H1 (cell line): ENCODE measurements around the gene PKN1. TPM values are rescaled to one million over a fixed set of nuclear protein-coding genes. Genes with fewer than 3 reads are reported as not detected.

ENCODE experiments used
- BCL11A ChIP-seq, 2 experiments: IDR thresholded peaks; one replicate each; pipeline ENCODE4 v1.6.1; 2011; ENCODE audit warnings: low read depth in 2 of 2, low read length in 2 of 2, mild to moderate bottlenecking in 2 of 2
- EP300 ChIP-seq, 2 experiments: IDR thresholded peaks; 1 replicate in 1 of 2; 2 replicates in 1 of 2; pipeline ENCODE4 v1.6.1; 2011 to 2012; ENCODE audit warnings: low read depth in 2 of 2, low read length in 2 of 2, mild to moderate bottlenecking in 2 of 2, borderline replicate concordance in 1 of 2, inconsistent platforms in 1 of 2, moderate library complexity in 1 of 2
- POU5F1 ChIP-seq: IDR thresholded peaks from 2 replicates; pipeline ENCODE4 v1.6.1; 2011; ENCODE audit warnings: low read depth, mild to moderate bottlenecking, low read length, moderate library complexity
- RNF2 ChIP-seq: fragments of 200-900, 300-1000 bp; sonication (generic); IDR thresholded peaks from 2 replicates; pipeline ENCODE4 v1.7.1; 2016; ENCODE audit warnings: borderline replicate concordance, low read depth, mild to moderate bottlenecking, antibody characterized with exemption, low read length; ENCODE audit not compliant: poor library complexity, severe bottlenecking; ENCODE audit errors: missing control alignments
- RXRA ChIP-seq: IDR thresholded peaks from 2 replicates; pipeline ENCODE4 v1.6.1; 2011; ENCODE audit warnings: low read depth, mild to moderate bottlenecking, low read length, moderate library complexity; ENCODE audit not compliant: insufficient read depth
- TCF12 ChIP-seq: IDR thresholded peaks from 2 replicates; pipeline ENCODE4 v1.6.1; 2011; ENCODE audit warnings: low read depth, mild to moderate bottlenecking, low read length
- TEAD4 ChIP-seq: IDR thresholded peaks from 2 replicates; pipeline ENCODE4 v1.6.1; 2012; ENCODE audit warnings: low read depth, low read length, inconsistent platforms, mixed read lengths
- polyA plus RNA-seq, 7 experiments: library from polyadenylated mRNA; depleted of rRNA in 3 of 7; stranded (reverse) in 5 of 7; unstranded in 2 of 7; fragments of >200 nt in 5 of 7; fragments of 200-250 nt in 2 of 7; gene quantifications; 1 replicate in 5 of 7; 2 replicates in 1 of 7; 4 replicates in 1 of 7; pipeline versions ENCODE4 v1.2.1 to v1.2.3, GENCODE V29; 2011 to 2013; ENCODE audit warnings: missing spikeins in 2 of 7, mixed read lengths in 2 of 7
- total RNA-seq: library from RNA; stranded (reverse); fragmentation: NEBNext Ultra II Directional; extraction: Animal tissue kit (Norgen Biotek cat#: 25700); gene quantifications from 2 replicates; pipeline ENCODE4 v1.2.1, GENCODE V29; 2021
- TF ChIP-seq, protein P1 (sequence below): IDR thresholded peaks from 2 replicates; pipeline ENCODE4 v1.6.1; 2011; ENCODE audit warnings: low read depth, mild to moderate bottlenecking, low read length; ENCODE audit not compliant: insufficient read depth

The PKN1 gene
- total and polyA plus RNA-seq, 2 of the 8 experiments (the other 6 are each of a cell fraction or from before 2014, with no cell fraction given): 65.2 to 162 TPM

DNA sequence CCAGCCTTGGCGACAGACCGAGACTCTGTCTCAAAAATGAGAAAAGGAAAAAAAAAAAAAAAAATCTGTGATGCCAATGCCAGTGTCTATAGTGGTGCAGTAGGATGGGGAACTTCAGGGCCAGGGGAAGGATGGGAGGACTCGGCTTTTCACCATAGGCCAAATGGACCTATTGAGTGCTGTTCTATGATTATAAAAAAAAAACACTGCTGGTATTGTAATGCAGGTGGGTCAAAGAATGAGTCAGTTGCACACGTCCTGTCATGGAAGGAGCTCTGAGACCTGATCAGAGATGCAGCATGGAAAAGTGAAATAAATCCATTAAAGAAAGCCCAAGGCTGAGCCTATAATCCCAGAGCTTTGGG lies 78.1 kb downstream of the PKN1 start (continued):
- no peak for TF ChIP-seq EP300 (IDR thresholded peaks at IDR 0.05; ENCODE audit: borderline replicate concordance in 1 of 2, low read depth in 2 of 2, low read length in 2 of 2)
- TF ChIP-seq POU5F1: no peak
- TF ChIP-seq TCF12: no peak
- TF ChIP-seq RNF2: no peak
- TF ChIP-seq, protein P1, sequence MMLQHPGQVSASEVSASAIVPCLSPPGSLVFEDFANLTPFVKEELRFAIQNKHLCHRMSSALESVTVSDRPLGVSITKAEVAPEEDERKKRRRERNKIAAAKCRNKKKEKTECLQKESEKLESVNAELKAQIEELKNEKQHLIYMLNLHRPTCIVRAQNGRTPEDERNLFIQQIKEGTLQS: no peak
- TF ChIP-seq BCL11A (IDR thresholded peaks at IDR 0.05; ENCODE audit: low read depth in 2 of 2, low read length in 2 of 2): no peak
- no peak for TF ChIP-seq RXRA
- TF ChIP-seq TEAD4: no peak
